ENCODE data around the gene CTR9. TPM values are rescaled to one million over a fixed set of nuclear protein-coding genes. Genes with fewer than 3 reads are reported as not detected.

CTR9 gene
- total and polyA plus RNA-seq, 2 of the 13 experiments (the other 11 are each of a cell fraction or from before 2014, with no cell fraction given) = 6.6 to 22.1 TPM

GRCh38 chr11:10824888-10825287, 73.8 kb downstream of the CTR9 start (continued):
- TF ChIP-seq, protein P1, sequence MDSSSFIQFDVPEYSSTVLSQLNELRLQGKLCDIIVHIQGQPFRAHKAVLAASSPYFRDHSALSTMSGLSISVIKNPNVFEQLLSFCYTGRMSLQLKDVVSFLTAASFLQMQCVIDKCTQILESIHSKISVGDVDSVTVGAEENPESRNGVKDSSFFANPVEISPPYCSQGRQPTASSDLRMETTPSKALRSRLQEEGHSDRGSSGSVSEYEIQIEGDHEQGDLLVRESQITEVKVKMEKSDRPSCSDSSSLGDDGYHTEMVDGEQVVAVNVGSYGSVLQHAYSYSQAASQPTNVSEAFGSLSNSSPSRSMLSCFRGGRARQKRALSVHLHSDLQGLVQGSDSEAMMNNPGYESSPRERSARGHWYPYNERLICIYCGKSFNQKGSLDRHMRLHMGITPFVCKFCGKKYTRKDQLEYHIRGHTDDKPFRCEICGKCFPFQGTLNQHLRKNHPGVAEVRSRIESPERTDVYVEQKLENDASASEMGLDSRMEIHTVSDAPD (CRISPR knock-in tag; IDR thresholded peaks at IDR 0.05) = no peak
- no peak for TF ChIP-seq ZNF616 (CRISPR knock-in tag; IDR thresholded peaks at IDR 0.05; ENCODE audit: low read depth)

- no peaks in the 10 kb centered on the region for H4K20me1 ChIP-seq (ENCODE audit: insufficient read depth, low read length)
- H3K27me3 ChIP-seq (ENCODE audit: control insufficient read depth in 1 of 2, insufficient read depth in 2 of 2, low read length in 2 of 2) = no peaks in the 10 kb centered on the region
- no peak overlapping the region for H3K9ac ChIP-seq (ENCODE audit: insufficient read depth, low read depth, low read length)
- H3K9me3 ChIP-seq (ENCODE audit: low read length) = no peaks in the 10 kb centered on the region
- intact Hi-C loops (cut with micrococcal nuclease; ENCODE audit: unreplicated experiment) = no loop called here
- ChIA-PET POLR2A (no interaction called here), CTCF (ENCODE audit: low intra/inter-chr PET ratio, low total read pairs) (no interaction called here)
- H3K4me2 ChIP-seq (ENCODE audit: low read depth, low read length) = no peak overlapping the region
- TF ChIP-seq, protein P2, sequence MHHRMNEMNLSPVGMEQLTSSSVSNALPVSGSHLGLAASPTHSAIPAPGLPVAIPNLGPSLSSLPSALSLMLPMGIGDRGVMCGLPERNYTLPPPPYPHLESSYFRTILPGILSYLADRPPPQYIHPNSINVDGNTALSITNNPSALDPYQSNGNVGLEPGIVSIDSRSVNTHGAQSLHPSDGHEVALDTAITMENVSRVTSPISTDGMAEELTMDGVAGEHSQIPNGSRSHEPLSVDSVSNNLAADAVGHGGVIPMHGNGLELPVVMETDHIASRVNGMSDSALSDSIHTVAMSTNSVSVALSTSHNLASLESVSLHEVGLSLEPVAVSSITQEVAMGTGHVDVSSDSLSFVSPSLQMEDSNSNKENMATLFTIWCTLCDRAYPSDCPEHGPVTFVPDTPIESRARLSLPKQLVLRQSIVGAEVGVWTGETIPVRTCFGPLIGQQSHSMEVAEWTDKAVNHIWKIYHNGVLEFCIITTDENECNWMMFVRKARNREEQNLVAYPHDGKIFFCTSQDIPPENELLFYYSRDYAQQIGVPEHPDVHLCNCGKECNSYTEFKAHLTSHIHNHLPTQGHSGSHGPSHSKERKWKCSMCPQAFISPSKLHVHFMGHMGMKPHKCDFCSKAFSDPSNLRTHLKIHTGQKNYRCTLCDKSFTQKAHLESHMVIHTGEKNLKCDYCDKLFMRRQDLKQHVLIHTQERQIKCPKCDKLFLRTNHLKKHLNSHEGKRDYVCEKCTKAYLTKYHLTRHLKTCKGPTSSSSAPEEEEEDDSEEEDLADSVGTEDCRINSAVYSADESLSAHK (CRISPR knock-in tag; IDR thresholded peaks at IDR 0.05; ENCODE audit: borderline replicate concordance) = no peak
- TF ChIP-seq, protein P3, sequence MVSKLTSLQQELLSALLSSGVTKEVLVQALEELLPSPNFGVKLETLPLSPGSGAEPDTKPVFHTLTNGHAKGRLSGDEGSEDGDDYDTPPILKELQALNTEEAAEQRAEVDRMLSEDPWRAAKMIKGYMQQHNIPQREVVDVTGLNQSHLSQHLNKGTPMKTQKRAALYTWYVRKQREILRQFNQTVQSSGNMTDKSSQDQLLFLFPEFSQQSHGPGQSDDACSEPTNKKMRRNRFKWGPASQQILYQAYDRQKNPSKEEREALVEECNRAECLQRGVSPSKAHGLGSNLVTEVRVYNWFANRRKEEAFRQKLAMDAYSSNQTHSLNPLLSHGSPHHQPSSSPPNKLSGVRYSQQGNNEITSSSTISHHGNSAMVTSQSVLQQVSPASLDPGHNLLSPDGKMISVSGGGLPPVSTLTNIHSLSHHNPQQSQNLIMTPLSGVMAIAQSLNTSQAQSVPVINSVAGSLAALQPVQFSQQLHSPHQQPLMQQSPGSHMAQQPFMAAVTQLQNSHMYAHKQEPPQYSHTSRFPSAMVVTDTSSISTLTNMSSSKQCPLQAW (CRISPR knock-in tag; IDR thresholded peaks at IDR 0.05) = no peak
- TF ChIP-seq ZNF766 (CRISPR knock-in tag; IDR thresholded peaks at IDR 0.05; ENCODE audit: borderline replicate concordance) = no peak
- no peak for TF ChIP-seq PPARG (CRISPR knock-in tag; conservative IDR thresholded peaks at IDR 0.05)
- no peak for TF ChIP-seq PAX8 (CRISPR knock-in tag; IDR thresholded peaks at IDR 0.05; ENCODE audit: borderline replicate concordance)
- no peak for TF ChIP-seq REL (CRISPR knock-in tag; conservative IDR thresholded peaks at IDR 0.05)
- TF ChIP-seq ZNF644 (CRISPR knock-in tag; IDR thresholded peaks at IDR 0.05; ENCODE audit: low read depth) = no peak
- no peak for TF ChIP-seq ZNF574 (CRISPR knock-in tag; IDR thresholded peaks at IDR 0.05)
- no peak for TF ChIP-seq ZNF207 (IDR thresholded peaks at IDR 0.05; ENCODE audit: borderline replicate concordance)
- TF ChIP-seq, protein P4, sequence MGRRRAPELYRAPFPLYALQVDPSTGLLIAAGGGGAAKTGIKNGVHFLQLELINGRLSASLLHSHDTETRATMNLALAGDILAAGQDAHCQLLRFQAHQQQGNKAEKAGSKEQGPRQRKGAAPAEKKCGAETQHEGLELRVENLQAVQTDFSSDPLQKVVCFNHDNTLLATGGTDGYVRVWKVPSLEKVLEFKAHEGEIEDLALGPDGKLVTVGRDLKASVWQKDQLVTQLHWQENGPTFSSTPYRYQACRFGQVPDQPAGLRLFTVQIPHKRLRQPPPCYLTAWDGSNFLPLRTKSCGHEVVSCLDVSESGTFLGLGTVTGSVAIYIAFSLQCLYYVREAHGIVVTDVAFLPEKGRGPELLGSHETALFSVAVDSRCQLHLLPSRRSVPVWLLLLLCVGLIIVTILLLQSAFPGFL (CRISPR knock-in tag; IDR thresholded peaks at IDR 0.05) = no peak
- no peak for TF ChIP-seq HOXD1 (CRISPR knock-in tag; IDR thresholded peaks at IDR 0.05)
- TF ChIP-seq ZNF652 (CRISPR knock-in tag; IDR thresholded peaks at IDR 0.05; ENCODE audit: borderline replicate concordance, low read depth) = no peak
- ATAC-seq (no peak), FAIRE-seq (no peak), DNase-seq (ENCODE audit: low spot score) (no peak)
- in situ Hi-C loops (cut with HindIII; ENCODE audit: extremely low pct_ligation_motif_present, low pct_unique_long_range_greater_than_20kb) = no loop called here
- WGBS (ENCODE audit: low lambda C conversion rate) = 22% methylated on average over 2 of the region's 2 CpGs
- H3K27ac ChIP-seq (ENCODE audit: extremely low read length, insufficient read depth, low read length) = no peak overlapping the region
- no peak overlapping the region for H2AFZ ChIP-seq (ENCODE audit: low read length)
- H3K4me1 ChIP-seq (ENCODE audit: insufficient read depth, low read length) = no peaks in the 10 kb centered on the region
- no peaks in the 10 kb centered on the region for H3K36me3 ChIP-seq (replicated peaks in 1 of 2; ENCODE audit: control insufficient read depth in 1 of 2, insufficient read depth in 2 of 2, low read length in 2 of 2)
- H3K4me3 ChIP-seq (replicated peaks in 1 of 3; ENCODE audit: insufficient read depth in 1 of 3, low read depth in 2 of 3, low read length in 3 of 3) = no peak overlapping the region
- no peaks in the 10 kb centered on the region for H3K79me2 ChIP-seq (ENCODE audit: insufficient read depth, low read length)
- no TSS peak for BruUV-seq (replicated peaks)
Measured at GRCh38 chr11:10828402-10828801, 77.4 kb downstream of the CTR9 start.

Measured in HepG2 (cell line).